PFSK-1 (cell line): ENCODE results near the gene PLOD2.

Experiments
- FOXP2 ChIP-seq: optimal IDR thresholded peaks from 2 replicates; pipeline ENCODE3; 2011; ENCODE audit warnings: borderline replicate concordance, control low read depth, inconsistent platforms; ENCODE audit not compliant: insufficient read depth; ENCODE audit errors: extremely low read length, extremely low read depth
- POLR2AphosphoS5 ChIP-seq: IDR thresholded peaks from 2 replicates; pipeline ENCODE4 v1.6.1; 2012; ENCODE audit warnings: low read depth, mild to moderate bottlenecking, control low read depth, low read length, moderate library complexity
- SIN3A ChIP-seq: IDR thresholded peaks from 2 replicates; pipeline ENCODE4 v1.6.1; 2012; ENCODE audit warnings: mild to moderate bottlenecking, low read length, moderate library complexity, borderline replicate concordance; ENCODE audit not compliant: insufficient read depth
- TAF1 ChIP-seq: IDR thresholded peaks from 2 replicates; pipeline ENCODE4 v1.6.1; 2012; ENCODE audit warnings: low read length, control low read depth, borderline replicate concordance; ENCODE audit not compliant: insufficient read depth
- TF ChIP-seq, protein P1 (sequence below), 2 experiments: IDR thresholded peaks; 2 replicates each; pipeline versions ENCODE4 v1.6.1 to v1.8.0; 2011 to 2012; ENCODE audit warnings: low read depth in 2 of 2, low read length in 2 of 2, control low read depth in 1 of 2, inconsistent platforms in 1 of 2, mild to moderate bottlenecking in 1 of 2, moderate library complexity in 1 of 2; ENCODE audit not compliant: insufficient read depth in 1 of 2

PLOD2 gene

DNA sequence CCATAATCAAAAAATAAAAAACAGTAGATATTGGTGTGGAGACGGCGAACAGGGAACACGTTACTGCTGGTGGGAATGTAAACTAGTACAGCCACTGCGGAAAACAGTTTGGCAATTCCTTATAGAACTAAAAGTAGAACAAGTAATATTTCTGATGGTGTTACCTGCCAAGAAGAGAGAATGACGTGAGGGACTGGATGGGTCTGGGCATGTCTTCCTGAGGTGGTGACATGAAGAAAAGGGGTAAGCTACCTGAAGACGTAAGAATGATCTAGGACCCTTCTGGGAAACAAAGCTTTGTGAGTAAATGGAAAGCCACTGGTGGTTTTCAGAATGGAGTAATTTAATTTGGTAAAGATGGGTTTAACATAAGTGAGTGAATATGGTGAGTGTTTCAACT is 19.4 kb upstream of the PLOD2 start:
- TF ChIP-seq POLR2AphosphoS5 (no peak), SIN3A (no peak), FOXP2 (no peak), TAF1 (no peak)
- TF ChIP-seq, protein P1, sequence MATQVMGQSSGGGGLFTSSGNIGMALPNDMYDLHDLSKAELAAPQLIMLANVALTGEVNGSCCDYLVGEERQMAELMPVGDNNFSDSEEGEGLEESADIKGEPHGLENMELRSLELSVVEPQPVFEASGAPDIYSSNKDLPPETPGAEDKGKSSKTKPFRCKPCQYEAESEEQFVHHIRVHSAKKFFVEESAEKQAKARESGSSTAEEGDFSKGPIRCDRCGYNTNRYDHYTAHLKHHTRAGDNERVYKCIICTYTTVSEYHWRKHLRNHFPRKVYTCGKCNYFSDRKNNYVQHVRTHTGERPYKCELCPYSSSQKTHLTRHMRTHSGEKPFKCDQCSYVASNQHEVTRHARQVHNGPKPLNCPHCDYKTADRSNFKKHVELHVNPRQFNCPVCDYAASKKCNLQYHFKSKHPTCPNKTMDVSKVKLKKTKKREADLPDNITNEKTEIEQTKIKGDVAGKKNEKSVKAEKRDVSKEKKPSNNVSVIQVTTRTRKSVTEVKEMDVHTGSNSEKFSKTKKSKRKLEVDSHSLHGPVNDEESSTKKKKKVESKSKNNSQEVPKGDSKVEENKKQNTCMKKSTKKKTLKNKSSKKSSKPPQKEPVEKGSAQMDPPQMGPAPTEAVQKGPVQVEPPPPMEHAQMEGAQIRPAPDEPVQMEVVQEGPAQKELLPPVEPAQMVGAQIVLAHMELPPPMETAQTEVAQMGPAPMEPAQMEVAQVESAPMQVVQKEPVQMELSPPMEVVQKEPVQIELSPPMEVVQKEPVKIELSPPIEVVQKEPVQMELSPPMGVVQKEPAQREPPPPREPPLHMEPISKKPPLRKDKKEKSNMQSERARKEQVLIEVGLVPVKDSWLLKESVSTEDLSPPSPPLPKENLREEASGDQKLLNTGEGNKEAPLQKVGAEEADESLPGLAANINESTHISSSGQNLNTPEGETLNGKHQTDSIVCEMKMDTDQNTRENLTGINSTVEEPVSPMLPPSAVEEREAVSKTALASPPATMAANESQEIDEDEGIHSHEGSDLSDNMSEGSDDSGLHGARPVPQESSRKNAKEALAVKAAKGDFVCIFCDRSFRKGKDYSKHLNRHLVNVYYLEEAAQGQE (IDR thresholded peaks at IDR 0.05; ENCODE audit: insufficient read depth in 1 of 2, low read depth in 2 of 2, low read length in 2 of 2) = no peak

DNA sequence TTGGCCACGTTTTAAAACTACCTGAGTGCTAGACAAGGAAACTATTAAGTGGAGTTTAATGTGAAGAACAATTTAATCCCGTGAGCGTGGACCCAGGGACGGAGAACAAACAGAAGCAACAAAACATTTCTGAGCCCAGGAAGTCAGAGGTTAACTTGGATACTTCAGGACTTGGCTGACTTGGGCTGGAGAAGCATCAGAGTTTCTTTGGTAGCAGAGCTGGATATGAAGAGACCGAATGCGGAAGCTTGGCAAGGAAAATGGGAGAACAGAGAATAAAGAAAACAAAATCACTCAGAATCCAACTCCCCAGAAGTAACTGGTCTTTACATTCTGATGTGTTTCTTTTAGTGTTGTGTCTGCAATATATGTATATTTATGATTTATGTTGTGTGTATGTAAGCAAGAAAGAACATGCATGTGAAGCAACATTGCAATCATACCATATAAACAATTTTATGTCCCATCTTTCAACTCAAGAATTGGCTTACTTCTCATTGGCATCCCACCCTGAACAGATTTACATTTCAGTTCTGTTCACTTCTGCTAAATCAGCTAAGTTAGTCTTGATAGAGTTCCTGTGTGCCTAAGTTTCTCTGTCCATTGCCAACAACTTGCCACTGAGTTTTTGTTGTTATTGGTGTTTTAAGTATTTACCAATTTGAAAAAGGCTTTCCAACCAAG is 17.2 kb upstream of the PLOD2 start:
- no peak for TF ChIP-seq SIN3A
- TF ChIP-seq FOXP2 = no peak
- no peak for TF ChIP-seq TAF1
- TF ChIP-seq, protein P1 (IDR thresholded peaks at IDR 0.05; ENCODE audit: insufficient read depth in 1 of 2, low read depth in 2 of 2, low read length in 2 of 2) = no peak
- no peak for TF ChIP-seq POLR2AphosphoS5

DNA sequence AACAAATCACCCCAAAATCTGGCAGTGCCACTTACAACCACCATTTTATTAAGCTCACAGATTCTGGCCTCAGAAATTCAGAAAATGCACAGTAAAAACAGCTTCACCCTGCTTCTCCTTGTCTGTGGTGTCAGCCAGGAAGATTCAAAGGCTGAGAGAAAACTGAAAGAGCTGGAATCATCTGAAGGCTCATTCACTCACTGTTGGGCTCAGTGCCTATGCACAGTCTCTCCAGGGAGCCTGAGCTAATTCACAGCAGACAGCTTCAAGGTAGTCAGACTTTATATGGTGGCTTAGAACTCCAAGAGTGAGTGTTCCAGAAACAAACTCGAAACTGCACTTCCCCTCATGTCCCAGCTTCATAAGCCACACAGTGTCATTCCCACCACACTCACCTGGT is 16.5 kb upstream of the PLOD2 start:
- TF ChIP-seq, protein P1 (IDR thresholded peaks at IDR 0.05; ENCODE audit: insufficient read depth in 1 of 2, low read depth in 2 of 2, low read length in 2 of 2) = no peak
- TF ChIP-seq FOXP2 = no peak
- TF ChIP-seq SIN3A = no peak
- TF ChIP-seq TAF1 = no peak
- TF ChIP-seq POLR2AphosphoS5 = no peak

DNA sequence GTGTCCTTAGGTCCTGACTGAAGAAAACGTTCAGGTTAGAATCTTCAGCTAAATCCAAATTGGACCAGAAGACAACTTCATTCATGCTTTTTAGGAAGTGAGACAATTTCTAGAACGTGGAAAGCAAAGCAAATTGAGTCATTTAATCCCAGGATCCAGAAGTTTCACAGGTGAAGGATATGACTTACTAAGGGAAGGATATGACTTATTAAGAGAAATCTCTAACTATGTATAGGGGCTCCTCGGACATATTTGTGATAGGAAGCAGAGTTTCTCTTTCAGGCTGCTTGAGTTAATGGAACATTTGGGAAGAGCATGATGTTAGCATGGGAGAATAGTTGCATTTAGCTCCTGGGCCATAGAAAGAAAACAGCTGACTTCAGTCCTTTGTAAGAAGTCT is 16.1 kb upstream of the PLOD2 start:
- TF ChIP-seq TAF1 (no peak), FOXP2 (no peak), POLR2AphosphoS5 (no peak)
- TF ChIP-seq, protein P1 (IDR thresholded peaks at IDR 0.05; ENCODE audit: insufficient read depth in 1 of 2, low read depth in 2 of 2, low read length in 2 of 2) = no peak

DNA sequence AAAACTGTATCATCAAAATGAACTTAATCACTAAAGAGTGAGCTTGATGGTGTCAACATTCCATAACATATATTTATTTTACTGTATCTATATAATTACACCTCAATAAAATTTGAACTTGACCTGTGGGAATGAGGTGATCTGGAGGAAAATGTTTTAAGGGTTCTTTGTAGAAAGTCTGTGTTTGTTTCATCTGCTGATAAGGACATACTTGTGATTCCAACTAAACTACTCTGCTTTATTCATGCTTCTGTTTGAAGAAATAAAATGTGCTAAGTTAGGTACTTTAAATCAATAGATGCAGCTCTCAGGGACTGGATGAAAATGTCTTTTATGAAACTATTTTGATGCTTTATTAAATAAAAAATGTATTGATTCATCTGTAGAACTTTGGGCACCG is 11.6 kb upstream of the PLOD2 start:
- TF ChIP-seq TAF1 (no peak), SIN3A (no peak), POLR2AphosphoS5 (no peak), FOXP2 (no peak)
- TF ChIP-seq, protein P1 (IDR thresholded peaks at IDR 0.05; ENCODE audit: insufficient read depth in 1 of 2, low read depth in 2 of 2, low read length in 2 of 2) = no peak
